Stimulated activated naive CD8-positive, alpha-beta T cell treated with anti-CD3 and anti-CD28 coated beads, Interleukin-15, Interleukin-2, amounts not matched to agents 100 ng/mL and 50 ng/mL, for 24 hours (primary cell): ENCODE data around the gene LLGL1.

Experiments used
- H3K27ac Mint-ChIP-seq: one replicate; pipeline ENCODE4 v1.8.0; 2021; ENCODE audit warnings: mild to moderate bottlenecking, mixed read lengths
- H3K27me3 Mint-ChIP-seq: one replicate; pipeline ENCODE4 v1.8.0; 2021; ENCODE audit warnings: mixed read lengths
- H3K36me3 Mint-ChIP-seq: one replicate; pipeline ENCODE4 v1.8.0; 2021; ENCODE audit warnings: low read depth, mixed read lengths
- H3K4me1 Mint-ChIP-seq: one replicate; pipeline ENCODE4 v1.8.0; 2021; ENCODE audit warnings: low read depth, mixed read lengths
- H3K4me3 Mint-ChIP-seq: one replicate; pipeline ENCODE4 v1.8.0; 2021; ENCODE audit warnings: mild to moderate bottlenecking, mixed read lengths
- H3K9me3 Mint-ChIP-seq: one replicate; pipeline ENCODE4 v1.8.0; 2021; ENCODE audit warnings: mixed read lengths

The LLGL1 gene

GRCh38 chr17:18186627-18186982 is 38.8 kb upstream of the LLGL1 start:
- Mint-ChIP-seq H3K36me3 (peaks cover 59% of the 10 kb centered on the region), H3K9me3 (no peaks in the 10 kb centered on the region), H3K27me3 (no peaks in the 10 kb centered on the region), H3K4me3 (peak overlapping the region; percentile 98), H3K4me1 (peaks cover 73% of the 10 kb centered on the region), H3K27ac (peak overlapping the region; percentile 83)

- peaks cover 65% of the 10 kb centered on the region for H3K36me3 Mint-ChIP-seq
- peaks cover 71% of the 10 kb centered on the region for H3K4me1 Mint-ChIP-seq
- H3K4me3 Mint-ChIP-seq = peak overlapping the region; percentile 98
- no peaks in the 10 kb centered on the region for H3K27me3 Mint-ChIP-seq
- peak overlapping the region; percentile 83 for H3K27ac Mint-ChIP-seq
- no peaks in the 10 kb centered on the region for H3K9me3 Mint-ChIP-seq
Observed at GRCh38 chr17:18187226-18187625, 38.2 kb upstream of the LLGL1 start.

DNA sequence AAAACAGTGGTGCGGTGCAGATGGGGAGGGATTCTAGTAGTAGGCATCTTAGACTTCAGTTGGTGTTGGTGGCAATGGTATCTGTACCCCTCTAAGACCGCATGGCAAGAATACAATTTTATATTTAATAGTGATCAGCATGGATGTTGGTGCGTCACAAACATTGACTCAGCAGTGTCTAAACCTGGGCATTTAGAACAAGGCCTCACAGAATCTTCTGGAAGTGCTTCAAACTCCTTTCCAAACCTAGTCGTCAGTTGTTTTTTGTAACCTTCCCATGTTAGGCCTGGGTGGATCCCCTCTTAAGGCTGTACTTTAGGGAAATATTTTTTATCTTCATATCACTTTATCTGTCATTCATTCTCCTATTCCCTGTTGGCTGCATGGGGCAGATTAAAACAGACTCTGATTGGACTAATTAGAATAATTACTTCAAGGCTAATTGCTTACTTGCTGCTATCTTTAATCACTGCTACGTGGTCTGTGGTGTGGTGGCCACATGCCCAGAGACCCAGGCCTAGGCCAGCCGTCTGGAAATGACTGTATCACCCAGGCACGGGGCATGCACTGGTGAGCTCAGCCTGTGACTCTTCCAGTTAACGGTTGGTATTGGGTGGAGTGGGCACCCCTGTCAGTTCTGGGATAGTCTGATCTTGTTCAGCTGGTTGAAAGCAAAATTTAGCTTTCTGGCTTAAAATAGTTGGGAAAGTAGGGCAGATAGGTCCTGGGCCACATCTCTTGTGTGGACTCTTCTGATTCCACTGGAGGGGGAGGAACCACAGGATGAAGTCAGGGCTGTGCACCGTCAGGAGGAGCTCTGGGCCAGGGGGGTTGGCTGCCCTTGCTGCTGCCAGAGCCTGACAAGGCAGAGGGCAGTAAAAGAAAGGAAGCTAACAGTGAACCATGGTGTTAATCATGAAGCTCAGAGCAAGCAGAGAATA is 37.3 kb upstream of the LLGL1 start:
- peak overlapping the region; percentile 63 for H3K27ac Mint-ChIP-seq
- no peaks in the 10 kb centered on the region for H3K27me3 Mint-ChIP-seq
- H3K9me3 Mint-ChIP-seq = no peaks in the 10 kb centered on the region
- H3K36me3 Mint-ChIP-seq = peaks cover 68% of the 10 kb centered on the region
- H3K4me3 Mint-ChIP-seq = peak overlapping the region; percentile 98
- H3K4me1 Mint-ChIP-seq = peaks cover 67% of the 10 kb centered on the region

DNA sequence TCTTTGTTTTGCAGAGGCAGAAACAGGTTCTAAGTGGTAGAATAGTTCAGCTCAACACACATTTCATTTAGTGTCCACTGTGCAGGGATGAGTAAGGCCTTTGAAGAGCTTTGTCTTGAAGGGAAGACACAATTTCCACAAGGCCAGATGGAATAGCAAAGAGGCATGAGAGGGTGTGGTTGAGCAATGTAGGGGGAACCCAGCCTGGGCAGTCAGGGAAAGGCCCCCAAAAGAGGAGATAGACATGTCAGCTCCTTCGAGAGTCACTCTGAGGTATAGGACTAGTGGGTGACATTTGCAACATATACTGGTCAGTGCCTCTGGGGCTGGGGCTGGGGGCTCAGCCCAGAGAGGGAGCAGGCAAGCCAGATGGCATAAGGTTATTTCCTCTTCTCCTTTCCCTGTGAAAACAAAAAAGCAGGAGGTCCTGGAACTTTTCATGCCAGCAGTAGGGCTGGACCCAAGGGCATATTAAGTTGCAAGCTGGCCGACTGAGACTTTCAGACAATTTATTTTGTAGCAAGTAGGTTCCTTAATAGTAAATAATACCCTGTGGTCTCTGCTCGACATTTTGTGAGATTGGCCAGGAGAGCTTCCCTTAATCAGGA is 34.7 kb upstream of the LLGL1 start:
- H3K27me3 Mint-ChIP-seq = no peaks in the 10 kb centered on the region
- H3K27ac Mint-ChIP-seq = no peak overlapping the region
- peaks cover 72% of the 10 kb centered on the region for H3K4me1 Mint-ChIP-seq
- H3K9me3 Mint-ChIP-seq = no peaks in the 10 kb centered on the region
- H3K4me3 Mint-ChIP-seq = peak overlapping the region; percentile 4
- H3K36me3 Mint-ChIP-seq = peaks cover 74% of the 10 kb centered on the region

DNA sequence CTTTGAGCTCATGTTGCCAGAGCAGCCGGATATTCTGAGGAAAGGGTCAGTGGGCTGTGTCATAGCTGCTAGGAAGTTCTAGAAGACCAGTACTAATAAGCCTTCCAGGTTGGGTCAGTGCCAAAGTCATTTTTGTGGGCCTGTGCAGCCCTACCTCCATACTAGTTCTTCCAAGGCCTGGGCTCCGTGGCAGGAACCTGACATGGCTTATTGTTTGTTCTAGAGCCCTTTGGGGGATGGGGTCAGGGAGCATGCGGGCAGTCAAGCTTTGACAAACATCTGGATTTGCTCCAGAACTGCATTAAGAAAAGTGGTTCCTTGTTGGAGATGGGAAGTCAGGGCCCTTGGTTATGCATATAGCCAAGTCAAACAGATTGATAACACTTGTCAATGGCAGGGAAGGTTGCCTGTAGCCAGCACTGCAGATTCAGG is 34.2 kb upstream of the LLGL1 start:
- H3K36me3 Mint-ChIP-seq = peaks cover 76% of the 10 kb centered on the region
- no peaks in the 10 kb centered on the region for H3K27me3 Mint-ChIP-seq
- no peak overlapping the region for H3K27ac Mint-ChIP-seq
- H3K9me3 Mint-ChIP-seq = no peaks in the 10 kb centered on the region
- H3K4me1 Mint-ChIP-seq = peaks cover 71% of the 10 kb centered on the region
- no peak overlapping the region for H3K4me3 Mint-ChIP-seq

DNA sequence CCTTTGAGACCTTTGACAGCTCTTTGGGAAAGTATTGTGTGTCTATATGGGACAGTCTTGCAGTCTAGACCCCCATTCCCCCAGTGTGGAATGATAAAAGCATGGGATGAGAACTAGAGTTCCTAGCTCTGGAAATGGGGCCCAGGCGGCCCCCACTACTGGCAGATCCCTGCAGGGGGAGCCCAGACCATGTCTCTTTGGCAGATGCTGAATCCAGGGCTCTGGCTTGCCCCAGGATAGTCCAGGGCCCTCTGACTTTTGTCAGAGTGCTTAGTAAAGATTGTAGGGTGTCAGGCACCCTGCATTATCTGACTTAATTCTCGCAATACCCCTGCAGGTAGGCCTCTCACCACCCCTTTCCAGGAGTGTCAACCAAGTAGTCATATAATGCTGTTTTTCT is 33.5 kb upstream of the LLGL1 start:
- no peak overlapping the region for H3K27ac Mint-ChIP-seq
- H3K9me3 Mint-ChIP-seq = no peaks in the 10 kb centered on the region
- no peak overlapping the region for H3K4me3 Mint-ChIP-seq
- no peaks in the 10 kb centered on the region for H3K27me3 Mint-ChIP-seq
- H3K4me1 Mint-ChIP-seq = peaks cover 71% of the 10 kb centered on the region
- H3K36me3 Mint-ChIP-seq = peaks cover 76% of the 10 kb centered on the region

- Mint-ChIP-seq H3K36me3 (peaks cover 68% of the 10 kb centered on the region), H3K27ac (peak overlapping the region; percentile 40), H3K4me3 (no peak overlapping the region), H3K4me1 (peaks cover 65% of the 10 kb centered on the region), H3K27me3 (no peaks in the 10 kb centered on the region), H3K9me3 (no peaks in the 10 kb centered on the region)
Observed at GRCh38 chr17:18194394-18194793, 31.0 kb upstream of the LLGL1 start.

- Mint-ChIP-seq H3K36me3 (peaks cover 64% of the 10 kb centered on the region), H3K27me3 (no peaks in the 10 kb centered on the region), H3K4me3 (no peak overlapping the region), H3K4me1 (peaks cover 61% of the 10 kb centered on the region), H3K27ac (peak overlapping the region; percentile 21), H3K9me3 (no peaks in the 10 kb centered on the region)
Observed at GRCh38 chr17:18194804-18195203, 30.6 kb upstream of the LLGL1 start.

GRCh38 chr17:18195246-18195645 is 30.2 kb upstream of the LLGL1 start:
- peaks cover 62% of the 10 kb centered on the region for H3K36me3 Mint-ChIP-seq
- no peak overlapping the region for H3K27ac Mint-ChIP-seq
- peaks cover 58% of the 10 kb centered on the region for H3K4me1 Mint-ChIP-seq
- H3K9me3 Mint-ChIP-seq = no peaks in the 10 kb centered on the region
- no peaks in the 10 kb centered on the region for H3K27me3 Mint-ChIP-seq
- no peak overlapping the region for H3K4me3 Mint-ChIP-seq

DNA sequence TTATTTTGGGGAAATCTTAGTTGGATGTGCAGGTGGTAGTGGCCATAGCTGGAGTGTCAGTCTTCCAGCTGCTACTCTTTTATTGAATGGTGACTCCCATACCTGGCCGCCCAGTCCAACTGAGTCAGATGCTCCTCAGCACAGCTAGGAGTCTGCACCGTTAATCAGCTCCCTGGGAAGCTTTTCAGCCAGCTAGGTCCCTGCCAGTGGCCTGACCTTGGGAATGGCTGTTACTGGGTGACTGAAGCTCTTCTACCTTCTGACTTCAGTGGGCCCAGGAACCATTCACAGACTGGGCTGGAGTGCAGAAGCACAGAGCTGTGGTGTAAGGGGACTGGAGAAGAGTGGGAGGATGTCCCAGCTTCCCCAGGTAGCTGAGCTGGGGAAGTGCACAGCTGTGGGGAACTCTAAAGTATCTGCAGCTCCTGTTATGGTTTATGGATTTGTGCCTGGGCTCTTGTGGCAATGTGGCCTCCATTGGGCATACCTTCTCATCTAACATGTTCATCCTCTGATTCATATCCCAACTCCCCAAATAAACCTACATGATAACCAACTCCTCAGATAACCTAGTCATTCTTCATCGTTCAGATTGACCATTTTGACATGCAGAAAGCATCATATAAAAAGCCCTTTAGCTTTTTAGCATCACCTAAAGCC is 27.8 kb upstream of the LLGL1 start:
- no peaks in the 10 kb centered on the region for H3K9me3 Mint-ChIP-seq
- no peak overlapping the region for H3K27ac Mint-ChIP-seq
- no peaks in the 10 kb centered on the region for H3K27me3 Mint-ChIP-seq
- H3K4me1 Mint-ChIP-seq = peaks cover 38% of the 10 kb centered on the region
- H3K4me3 Mint-ChIP-seq = no peak overlapping the region
- H3K36me3 Mint-ChIP-seq = peaks cover 42% of the 10 kb centered on the region

DNA sequence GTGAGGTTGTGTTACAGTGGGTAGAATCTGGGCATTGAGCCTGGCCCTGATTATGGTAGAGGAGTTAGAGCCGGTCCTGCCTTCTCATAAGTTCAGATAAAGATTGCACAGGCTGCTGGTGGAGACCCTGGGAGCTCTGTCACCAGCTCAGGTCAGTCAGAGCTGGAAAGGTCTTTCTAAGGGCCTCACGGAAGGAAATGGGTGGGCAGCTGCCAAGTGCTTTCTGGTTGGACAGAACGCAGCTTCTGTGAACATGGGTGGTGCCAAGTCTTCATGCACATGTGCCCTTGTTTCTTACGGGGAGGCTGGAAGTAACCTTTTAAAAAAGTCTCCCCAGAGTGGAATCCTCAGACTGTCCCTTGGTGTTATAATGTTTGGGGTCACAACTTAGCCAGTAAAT is 26.9 kb upstream of the LLGL1 start:
- peaks cover 40% of the 10 kb centered on the region for H3K36me3 Mint-ChIP-seq
- H3K4me3 Mint-ChIP-seq = no peak overlapping the region
- no peaks in the 10 kb centered on the region for H3K27me3 Mint-ChIP-seq
- no peak overlapping the region for H3K27ac Mint-ChIP-seq
- peaks cover 36% of the 10 kb centered on the region for H3K4me1 Mint-ChIP-seq
- no peaks in the 10 kb centered on the region for H3K9me3 Mint-ChIP-seq

- no peaks in the 10 kb centered on the region for H3K9me3 Mint-ChIP-seq
- peaks cover 23% of the 10 kb centered on the region for H3K4me1 Mint-ChIP-seq
- H3K27ac Mint-ChIP-seq = peak overlapping the region; percentile 17
- H3K36me3 Mint-ChIP-seq = peaks cover 23% of the 10 kb centered on the region
- no peak overlapping the region for H3K4me3 Mint-ChIP-seq
- no peaks in the 10 kb centered on the region for H3K27me3 Mint-ChIP-seq
Observed at GRCh38 chr17:18201108-18201507, 24.3 kb upstream of the LLGL1 start.

GRCh38 chr17:18203308-18203707 is 22.1 kb upstream of the LLGL1 start:
- H3K36me3 Mint-ChIP-seq = peaks cover 21% of the 10 kb centered on the region
- H3K9me3 Mint-ChIP-seq = no peaks in the 10 kb centered on the region
- no peak overlapping the region for H3K4me3 Mint-ChIP-seq
- peaks cover 3% of the 10 kb centered on the region for H3K4me1 Mint-ChIP-seq
- no peak overlapping the region for H3K27ac Mint-ChIP-seq
- no peaks in the 10 kb centered on the region for H3K27me3 Mint-ChIP-seq

DNA sequence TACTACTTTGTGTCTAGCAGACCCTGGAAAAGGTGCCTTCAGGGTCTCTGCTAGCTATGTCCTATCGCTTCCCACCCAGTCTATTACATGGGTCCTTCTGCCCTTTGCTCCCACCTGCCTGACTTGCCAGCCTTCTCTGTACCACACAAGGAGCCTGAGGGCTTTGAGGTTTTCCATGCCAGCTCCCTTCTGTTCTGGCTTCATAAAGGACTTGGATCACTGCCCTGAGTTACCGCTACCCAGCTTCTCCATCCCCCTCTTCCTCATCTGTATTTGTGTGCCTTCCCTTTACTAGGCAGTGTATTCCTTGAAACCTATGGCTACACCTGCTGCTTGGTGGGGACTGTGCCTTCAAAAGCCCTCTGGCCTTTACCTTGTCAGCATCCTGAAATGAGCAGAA is 19.6 kb upstream of the LLGL1 start:
- no peak overlapping the region for H3K4me3 Mint-ChIP-seq
- H3K4me1 Mint-ChIP-seq = no peaks in the 10 kb centered on the region
- peaks cover 37% of the 10 kb centered on the region for H3K36me3 Mint-ChIP-seq
- H3K27me3 Mint-ChIP-seq = no peaks in the 10 kb centered on the region
- no peaks in the 10 kb centered on the region for H3K9me3 Mint-ChIP-seq
- H3K27ac Mint-ChIP-seq = no peak overlapping the region

DNA sequence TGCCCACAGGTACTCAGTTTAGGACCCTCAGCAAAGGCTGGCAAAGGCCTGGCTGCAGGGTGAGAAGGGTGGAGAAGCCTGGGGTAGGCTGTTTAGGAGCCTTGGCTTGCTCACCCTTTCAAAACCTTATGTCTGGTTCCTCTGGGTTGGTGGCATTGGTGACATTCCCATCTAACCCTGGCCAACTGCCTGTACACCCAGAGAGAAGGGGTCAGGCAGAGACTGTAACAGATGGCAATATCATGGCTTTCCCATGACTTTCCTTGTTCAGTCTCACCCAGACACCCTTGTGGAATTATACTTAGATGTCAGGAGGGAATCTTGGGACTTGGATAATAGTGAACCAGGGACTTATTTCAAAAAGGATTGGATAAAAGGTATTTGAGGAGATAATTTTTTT is 18.5 kb upstream of the LLGL1 start:
- H3K9me3 Mint-ChIP-seq = no peaks in the 10 kb centered on the region
- H3K36me3 Mint-ChIP-seq = peaks cover 37% of the 10 kb centered on the region

More for the DNA sequence above, 18.5 kb upstream of the LLGL1 start:
- no peak overlapping the region for H3K27ac Mint-ChIP-seq
- H3K4me3 Mint-ChIP-seq = no peak overlapping the region
- no peaks in the 10 kb centered on the region for H3K27me3 Mint-ChIP-seq
- no peaks in the 10 kb centered on the region for H3K4me1 Mint-ChIP-seq
